Calu3 (cell line): ENCODE results near the gene PIH1D1. TPM values are rescaled to one million over a fixed set of nuclear protein-coding genes. Genes with fewer than 3 reads are reported as not detected.

ENCODE experiments used
- BruUV-seq: library from RNA; stranded (reverse); fragments of 400-500 nt; replicated peaks from 2 replicates; lab custom pipeline; 2021; lab: Mats Ljungman, UMichigan
- CTCF ChIA-PET: fragments of 300-600 bp; sonication (Branson Sonifier 250); formaldehyde crosslinking; loops from one replicate; lab custom pipeline; 2022; ENCODE audit warnings: antibody characterized with exemption; lab: Charles Lee
- DNase-seq: peaks from one replicate; pipeline ENCODE4 v3.0.0; 2022
- H3K27ac Mint-ChIP-seq: one replicate; pipeline ENCODE4 v1.8.0; 2022; ENCODE audit warnings: mixed read lengths; ENCODE audit not compliant: unreplicated experiment
- H3K27me3 Mint-ChIP-seq: one replicate; pipeline ENCODE4 v1.8.0; 2022; ENCODE audit warnings: mixed read lengths; ENCODE audit not compliant: unreplicated experiment
- H3K36me3 Mint-ChIP-seq: one replicate; pipeline ENCODE4 v1.8.0; 2022; ENCODE audit warnings: mild to moderate bottlenecking, moderate library complexity, mixed read lengths; ENCODE audit not compliant: insufficient read depth, unreplicated experiment
- H3K4me1 Mint-ChIP-seq: one replicate; pipeline ENCODE4 v1.8.0; 2022; ENCODE audit warnings: mild to moderate bottlenecking, low read depth, mixed read lengths; ENCODE audit not compliant: unreplicated experiment
- H3K4me3 Mint-ChIP-seq: one replicate; pipeline ENCODE4 v1.8.0; 2022; ENCODE audit warnings: mild to moderate bottlenecking, low read depth, moderate library complexity, mixed read lengths; ENCODE audit not compliant: unreplicated experiment
- H3K9me3 Mint-ChIP-seq: one replicate; pipeline ENCODE4 v1.8.0; 2022; ENCODE audit warnings: low read depth, mixed read lengths; ENCODE audit not compliant: unreplicated experiment
- CTCF ChIP-seq: fragments of 200-600 bp; IDR thresholded peaks from one replicate; pipeline ENCODE4 v1.8.0; 2022; ENCODE audit warnings: antibody characterized with exemption; ENCODE audit not compliant: unreplicated experiment
- intact Hi-C: fragments of 100-400 bp; cut with micrococcal nuclease; formaldehyde crosslinking; loops from one replicate; pipeline ENCODE4 v1.10.0; 2022; ENCODE audit not compliant: unreplicated experiment
- total RNA-seq: library from RNA; stranded (reverse); gene quantifications from 2 replicates; pipeline ENCODE4 v1.2.3, GENCODE V29; 2022

Gene PIH1D1
- total RNA-seq, 1 experiment from 2014 or later: 141 TPM

GRCh38 chr19:49407482-49408015 is 44.1 kb downstream of the PIH1D1 start:
- Mint-ChIP-seq H3K4me1 (no peaks in the 10 kb centered on the region), H3K4me3 (no peak overlapping the region), H3K27ac (no peak overlapping the region), H3K36me3 (no peaks in the 10 kb centered on the region), H3K27me3 (peaks cover 62% of the 10 kb centered on the region), H3K9me3 (no peaks in the 10 kb centered on the region)
- DNase-seq: no peak
- no TSS peak for BruUV-seq
- intact Hi-C loops: no loop called here
- TF ChIP-seq CTCF: no peak
- CTCF ChIA-PET: no interaction called here

DNA sequence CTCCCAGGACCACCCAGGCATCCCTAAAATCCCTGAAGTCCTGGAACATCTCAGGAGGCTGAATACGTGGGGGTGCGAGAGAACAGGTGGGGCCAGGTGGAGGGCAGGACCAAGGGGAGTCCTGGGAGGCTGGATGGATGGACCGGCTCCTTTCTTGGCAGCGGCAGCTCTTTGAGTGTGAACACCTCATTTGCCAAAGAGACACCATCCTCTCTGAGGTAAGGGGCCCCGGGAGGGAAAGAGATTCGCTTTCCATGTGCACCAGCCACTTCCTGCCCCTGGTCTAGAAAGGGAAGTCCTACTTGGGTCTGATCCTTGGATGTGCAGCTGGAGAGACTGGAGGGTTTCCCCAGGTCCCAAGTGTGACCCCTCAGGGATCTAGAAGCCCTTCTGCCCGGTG is 44.5 kb downstream of the PIH1D1 start:
- Mint-ChIP-seq H3K9me3 (no peaks in the 10 kb centered on the region), H3K36me3 (no peaks in the 10 kb centered on the region), H3K4me1 (no peaks in the 10 kb centered on the region), H3K4me3 (no peak overlapping the region), H3K27me3 (peaks cover 57% of the 10 kb centered on the region), H3K27ac (no peak overlapping the region)
- intact Hi-C loops: no loop called here
- no peak for DNase-seq
- CTCF ChIA-PET: interaction anchor here (0.6 kb wide), 1 partner anchor 16 kb away, joined by 3 read pairs; no protein-coding TSS in a partner anchor
- no peak for TF ChIP-seq CTCF
- no TSS peak for BruUV-seq

GRCh38 chr19:49403404-49404187 is 48.0 kb downstream of the PIH1D1 start:
- Mint-ChIP-seq H3K9me3 (no peaks in the 10 kb centered on the region), H3K27me3 (peaks cover 37% of the 10 kb centered on the region), H3K36me3 (no peaks in the 10 kb centered on the region), H3K4me1 (no peaks in the 10 kb centered on the region), H3K4me3 (no peak overlapping the region), H3K27ac (no peak overlapping the region)
- no peak for TF ChIP-seq CTCF
- no peak for DNase-seq
- CTCF ChIA-PET: interaction anchor here (0.6 kb wide), 1 partner anchor 30 kb away, joined by 8 read pairs; no protein-coding TSS in a partner anchor
- intact Hi-C loops: no loop called here
- no TSS peak for BruUV-seq

DNA sequence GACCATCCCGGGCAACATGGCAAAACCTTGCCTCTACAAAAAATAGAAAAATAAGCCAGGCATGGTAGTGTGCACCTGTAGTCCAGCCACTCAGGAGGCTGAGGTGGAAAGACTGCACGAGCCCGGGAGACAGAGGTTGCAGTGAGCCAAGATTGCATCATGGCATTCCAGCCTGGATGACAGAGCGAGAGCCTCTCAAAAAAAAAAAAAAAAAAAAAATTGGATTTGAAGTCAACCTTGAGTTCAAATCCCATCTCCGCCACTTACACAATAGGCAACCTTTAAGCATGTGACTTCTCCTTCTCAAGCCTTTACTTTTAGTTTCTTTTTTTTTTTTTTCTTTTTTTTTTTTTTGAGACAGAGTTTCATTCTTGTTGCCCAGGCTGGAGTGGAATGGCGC is 51.6 kb downstream of the PIH1D1 start:
- no peaks in the 10 kb centered on the region for H3K4me1 Mint-ChIP-seq
- no peaks in the 10 kb centered on the region for H3K36me3 Mint-ChIP-seq
- CTCF ChIA-PET: interaction anchor here (0.7 kb wide), 1 partner anchor 53 kb away, joined by 3 read pairs; the partner anchor contains the start of gene ALDH16A1
- DNase-seq: no peak
- H3K4me3 Mint-ChIP-seq: no peak overlapping the region
- peaks cover 56% of the 10 kb centered on the region for H3K27me3 Mint-ChIP-seq
- H3K27ac Mint-ChIP-seq: no peak overlapping the region
- no peaks in the 10 kb centered on the region for H3K9me3 Mint-ChIP-seq
- TF ChIP-seq CTCF: no peak
- intact Hi-C loops: no loop called here
- no TSS peak for BruUV-seq
